AG10803 (cell line): ENCODE measurements around the gene ASB15.
"Not testable (repeated sequence)": the region's sequence is repeated elsewhere in the genome, so short reads cannot be mapped to it uniquely, and the experiment has no call there.

Source experiments
- DNase-seq: peaks from one replicate; pipeline ENCODE4 v3.0.0; 2010; ENCODE audit warnings: low read depth
- H3K4me3 ChIP-seq: 2 replicates; pipeline ENCODE4 v1.5.1; 2011; ENCODE audit warnings: mild to moderate bottlenecking, low read length, control low read depth
- TF ChIP-seq, protein P1 (sequence below): conservative IDR thresholded peaks from 2 replicates; pipeline ENCODE4 v1.5.1; 2011; ENCODE audit warnings: mild to moderate bottlenecking, low read length, control low read depth, inconsistent platforms

The ASB15 gene

DNA sequence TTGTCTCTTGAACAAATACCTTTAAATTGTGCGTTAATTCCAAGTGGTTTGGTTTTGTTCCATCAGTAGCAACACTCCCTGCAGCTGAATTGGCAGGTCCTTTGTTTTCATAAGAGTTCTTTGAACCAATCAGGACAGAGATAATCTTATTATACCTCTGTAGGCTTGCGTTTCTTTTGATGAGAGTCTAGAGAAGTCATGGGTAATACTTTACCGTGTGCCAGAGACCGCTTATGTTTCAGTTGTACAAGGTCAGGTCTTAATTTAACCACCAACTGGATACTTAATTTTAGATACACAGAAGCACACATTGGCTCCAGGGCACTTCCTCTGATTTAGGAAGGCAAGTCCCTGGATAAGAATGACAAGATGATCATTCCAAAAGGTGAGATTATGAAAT lies at the start of gene ASB15:
Gene ASB15, plus strand, starts transcription at position 292 of the 400 bp plus-strand sequence. CDS start 12,682 bp downstream, outside the sequence.
- no peak within 1 kb of the TSS for H3K4me3 ChIP-seq
- TF ChIP-seq, protein P1, sequence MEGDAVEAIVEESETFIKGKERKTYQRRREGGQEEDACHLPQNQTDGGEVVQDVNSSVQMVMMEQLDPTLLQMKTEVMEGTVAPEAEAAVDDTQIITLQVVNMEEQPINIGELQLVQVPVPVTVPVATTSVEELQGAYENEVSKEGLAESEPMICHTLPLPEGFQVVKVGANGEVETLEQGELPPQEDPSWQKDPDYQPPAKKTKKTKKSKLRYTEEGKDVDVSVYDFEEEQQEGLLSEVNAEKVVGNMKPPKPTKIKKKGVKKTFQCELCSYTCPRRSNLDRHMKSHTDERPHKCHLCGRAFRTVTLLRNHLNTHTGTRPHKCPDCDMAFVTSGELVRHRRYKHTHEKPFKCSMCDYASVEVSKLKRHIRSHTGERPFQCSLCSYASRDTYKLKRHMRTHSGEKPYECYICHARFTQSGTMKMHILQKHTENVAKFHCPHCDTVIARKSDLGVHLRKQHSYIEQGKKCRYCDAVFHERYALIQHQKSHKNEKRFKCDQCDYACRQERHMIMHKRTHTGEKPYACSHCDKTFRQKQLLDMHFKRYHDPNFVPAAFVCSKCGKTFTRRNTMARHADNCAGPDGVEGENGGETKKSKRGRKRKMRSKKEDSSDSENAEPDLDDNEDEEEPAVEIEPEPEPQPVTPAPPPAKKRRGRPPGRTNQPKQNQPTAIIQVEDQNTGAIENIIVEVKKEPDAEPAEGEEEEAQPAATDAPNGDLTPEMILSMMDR: no peak
- no peak for DNase-seq

DNA sequence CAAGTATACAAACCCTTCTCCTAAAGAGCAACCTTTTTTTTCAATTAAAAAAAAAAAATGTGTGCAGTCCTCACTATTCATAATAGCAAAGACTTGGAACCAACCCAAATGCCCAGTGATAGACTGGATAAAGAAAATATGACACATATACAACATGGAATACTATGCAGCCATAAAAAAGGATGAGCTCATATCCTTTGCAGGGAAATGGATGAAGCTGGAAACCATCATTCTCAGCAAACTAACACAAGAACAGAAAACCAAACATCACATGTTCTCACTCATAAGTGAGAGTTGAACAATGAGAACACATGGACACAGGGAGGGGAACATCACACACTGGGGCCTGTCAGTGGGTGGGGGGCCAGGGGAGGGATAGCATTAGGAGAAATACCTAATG lies 49.5 kb upstream of the ASB15 start:
- not testable (repeated sequence) for H3K4me3 ChIP-seq, DNase-seq

DNA sequence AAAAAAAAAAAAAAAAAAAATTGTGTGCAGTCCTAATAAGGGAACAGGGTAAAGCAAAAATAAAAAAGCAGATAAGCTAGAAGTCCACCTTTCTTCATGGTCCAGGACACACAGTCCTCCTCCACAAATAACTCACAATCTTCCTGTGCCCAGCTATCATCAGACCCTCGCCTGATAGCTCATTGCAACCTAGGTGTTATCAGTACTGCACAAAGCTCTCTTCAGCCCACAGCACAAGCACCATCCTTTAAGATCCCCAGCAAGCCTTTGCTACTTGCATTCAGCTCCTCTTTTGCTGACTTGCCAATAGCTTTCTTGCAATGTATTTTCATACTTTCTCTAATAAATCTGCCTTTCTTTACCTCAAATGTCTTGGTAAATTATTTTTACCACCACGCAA lies 49.0 kb upstream of the ASB15 start:
- no peak overlapping the region for H3K4me3 ChIP-seq
- DNase-seq: no peak
- TF ChIP-seq, protein P1: no peak

DNA sequence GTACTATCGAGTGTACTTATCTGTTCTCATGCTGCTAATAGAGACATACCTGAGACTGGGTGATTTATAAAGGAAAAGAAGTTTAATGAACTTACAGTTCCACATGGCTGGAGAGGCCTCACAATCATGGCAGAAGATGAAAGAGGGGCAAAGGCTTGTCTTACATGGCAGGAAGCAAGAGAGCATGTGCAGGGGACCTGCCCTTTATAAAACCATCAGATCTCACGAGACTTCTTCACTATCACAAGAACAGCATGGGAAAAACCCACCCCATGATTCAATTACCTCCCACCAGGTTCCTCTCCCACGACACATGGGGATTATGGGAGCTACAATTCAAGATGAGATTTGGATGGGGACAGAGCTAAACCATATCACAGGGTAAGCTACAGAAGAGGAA lies 48.5 kb upstream of the ASB15 start:
- no peak overlapping the region for H3K4me3 ChIP-seq
- DNase-seq: no peak
- TF ChIP-seq, protein P1: no peak

DNA sequence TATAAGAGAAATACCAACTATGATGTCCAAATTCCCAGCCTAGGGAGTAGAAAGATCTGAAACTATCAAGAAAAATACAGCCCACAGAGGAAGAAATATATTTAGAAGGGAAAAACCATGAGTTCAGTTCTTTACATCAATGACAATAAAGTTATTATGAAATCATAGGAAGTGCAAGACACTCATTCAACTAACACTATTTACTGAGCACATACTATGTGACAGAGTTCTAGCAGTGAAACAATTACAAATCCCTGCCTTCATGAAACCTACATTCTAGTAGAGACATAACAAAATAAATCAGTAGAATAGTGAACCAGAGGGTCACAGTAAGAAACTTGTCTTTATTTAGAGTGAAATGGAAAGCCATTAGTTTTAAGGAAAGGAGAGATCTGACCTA lies 46.1 kb upstream of the ASB15 start:
- DNase-seq: no peak
- H3K4me3 ChIP-seq: no peak overlapping the region
- TF ChIP-seq, protein P1: no peak

DNA sequence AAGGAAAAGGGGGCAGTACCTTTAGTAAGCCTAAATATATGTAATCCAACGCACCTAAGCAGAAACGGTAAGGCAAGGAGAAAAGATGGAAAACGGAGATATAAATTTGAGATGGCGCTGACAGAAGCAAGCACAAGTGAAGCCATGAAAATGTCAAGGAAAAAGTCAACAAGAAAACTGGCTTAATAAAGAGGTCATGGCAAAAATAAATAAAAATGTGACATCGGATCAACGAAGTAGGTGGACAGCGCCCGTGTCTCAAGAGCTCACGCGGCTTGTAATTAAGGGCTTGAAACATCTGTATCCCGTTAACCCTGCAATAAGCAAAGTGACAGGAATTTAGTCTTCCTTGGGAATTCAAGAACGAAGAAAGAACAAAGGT lies 44.6 kb upstream of the ASB15 start:
- TF ChIP-seq, protein P1: no peak
- peak overlapping the region; percentile 96 for H3K4me3 ChIP-seq
- DNase-seq: peak; percentile 32

DNA sequence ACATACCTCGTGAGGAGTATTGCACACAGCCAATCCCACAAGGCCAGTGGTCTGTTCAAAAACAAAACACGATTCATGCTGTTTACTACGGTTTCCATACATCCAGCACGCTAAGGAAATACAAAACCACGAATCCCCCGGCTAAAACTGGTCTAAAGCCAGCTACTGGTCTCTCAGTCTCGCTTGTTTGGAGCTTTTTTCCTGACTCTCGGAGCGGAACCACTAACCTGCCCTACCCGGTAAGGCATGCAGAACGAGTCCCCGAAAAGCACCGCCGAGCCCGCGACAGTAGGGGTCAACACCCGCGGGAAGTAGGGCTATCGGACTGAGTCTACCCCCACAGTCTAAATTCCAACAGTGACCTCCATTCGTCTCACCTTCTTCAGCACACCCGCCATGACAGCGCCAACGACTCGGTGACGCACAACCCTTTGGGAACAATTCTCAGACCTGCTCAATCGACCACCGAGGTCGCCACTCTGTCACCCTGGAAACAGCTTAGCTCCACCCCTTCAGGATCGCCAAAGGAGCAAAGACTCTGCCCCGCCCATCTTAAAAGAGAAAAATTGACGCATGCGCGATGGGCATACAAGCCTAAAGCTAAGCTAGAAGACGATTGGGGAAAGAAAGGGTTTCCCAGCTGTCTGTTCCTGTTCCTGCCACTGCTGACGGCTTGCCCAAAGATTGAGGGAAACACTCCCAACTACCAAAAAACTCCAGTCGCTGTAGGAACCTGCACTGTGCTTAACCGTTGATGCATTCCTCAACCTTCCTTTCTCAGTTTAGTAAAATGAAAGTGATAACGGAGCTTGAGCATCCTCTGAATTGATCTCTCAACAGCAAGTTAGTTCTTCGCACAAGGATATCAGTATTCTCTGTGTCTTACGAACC lies 44.0 kb upstream of the ASB15 start, which contains the start of gene NDUFA5:
Gene NDUFA5, minus strand, starts transcription at position 421 of the 891 bp plus-strand sequence. Its CDS starts 23 bp downstream, at position 398.
- peak within 1 kb of the TSS; percentile 96 for H3K4me3 ChIP-seq
- TF ChIP-seq, protein P1: no peak
- peak; percentile 99 for DNase-seq
